SK-N-MC (cell line): ENCODE measurements around the gene DLK2.
"Not testable (repeated sequence)": the region's sequence is repeated elsewhere in the genome, so short reads cannot be mapped to it uniquely, and the experiment has no call there.

Source experiments
- DNase-seq: peaks from one replicate; pipeline ENCODE4 v3.0.0-alpha.2; 2011; ENCODE audit warnings: low read depth, low spot score
- H3K27ac ChIP-seq: fragments of 200-600 bp; sonication (generic); 2 replicates; pipeline ENCODE4 v1.5.1; 2016; ENCODE audit warnings: mixed run types
- H3K36me3 ChIP-seq: fragments of 200-600 bp; sonication (generic); 2 replicates; pipeline ENCODE4 v1.6.1; 2017; ENCODE audit warnings: antibody characterized with exemption, low read length, mixed read lengths; ENCODE audit not compliant: insufficient read depth
- H3K4me3 ChIP-seq: fragments of 200-600 bp; sonication (generic); 2 replicates; pipeline ENCODE4 v1.5.1; 2016
- H3K9ac ChIP-seq: fragments of 200-600 bp; sonication (generic); 2 replicates; pipeline ENCODE4 v1.8.0; 2017; ENCODE audit warnings: mixed run types, mixed read lengths; ENCODE audit not compliant: insufficient read length
- H3K9me3 ChIP-seq: fragments of 200-600 bp; sonication (generic); 2 replicates; pipeline ENCODE4 v1.6.1; 2017; ENCODE audit warnings: low read depth, mild to moderate bottlenecking, antibody characterized with exemption, low read length, moderate library complexity, mixed read lengths
- EZH2 ChIP-seq: fragments of 200-600 bp; sonication (generic); IDR thresholded peaks from one replicate; pipeline ENCODE4 v1.6.1; 2017; ENCODE audit warnings: antibody characterized with exemption
- FOXP2 ChIP-seq: optimal IDR thresholded peaks from 2 replicates; pipeline ENCODE3; 2011; ENCODE audit warnings: mild to moderate bottlenecking, moderate library complexity; ENCODE audit not compliant: insufficient read depth; ENCODE audit errors: extremely low read length, control extremely low read depth
- POLR2AphosphoS5 ChIP-seq: IDR thresholded peaks from 2 replicates; pipeline ENCODE4 v1.6.1; 2012; ENCODE audit warnings: mild to moderate bottlenecking, low read depth, low read length, borderline replicate concordance

The DLK2 gene

DNA sequence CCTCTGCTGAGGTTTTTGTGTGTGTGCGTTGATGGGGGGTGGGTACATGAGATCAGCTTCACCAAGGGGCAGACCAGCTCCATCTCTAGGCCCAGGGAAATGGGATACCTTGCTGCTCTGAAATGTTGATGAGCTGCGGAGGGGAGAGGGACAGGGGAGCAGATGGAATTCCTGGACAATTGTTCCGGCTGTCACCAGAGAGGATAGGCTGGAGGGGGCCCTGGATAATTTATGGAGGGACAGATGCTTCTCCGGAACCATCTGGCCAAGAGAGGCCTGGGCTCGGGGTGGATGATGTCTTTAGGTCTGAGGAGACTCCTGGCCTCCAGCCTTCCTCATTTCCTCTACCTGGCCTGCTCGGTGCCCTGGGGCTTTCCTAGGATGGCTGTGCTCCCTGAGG, 20.2 kb upstream of the DLK2 start:
- Histone ChIP-seq H3K27ac (no peak overlapping the region), H3K9me3 (no peaks in the 10 kb centered on the region), H3K9ac (no peak overlapping the region), H3K4me3 (no peak overlapping the region), H3K36me3 (no peaks in the 10 kb centered on the region)
- no peak for DNase-seq
- no peak for TF ChIP-seq FOXP2
- no peak for TF ChIP-seq POLR2AphosphoS5
- no peak for TF ChIP-seq EZH2

DNA sequence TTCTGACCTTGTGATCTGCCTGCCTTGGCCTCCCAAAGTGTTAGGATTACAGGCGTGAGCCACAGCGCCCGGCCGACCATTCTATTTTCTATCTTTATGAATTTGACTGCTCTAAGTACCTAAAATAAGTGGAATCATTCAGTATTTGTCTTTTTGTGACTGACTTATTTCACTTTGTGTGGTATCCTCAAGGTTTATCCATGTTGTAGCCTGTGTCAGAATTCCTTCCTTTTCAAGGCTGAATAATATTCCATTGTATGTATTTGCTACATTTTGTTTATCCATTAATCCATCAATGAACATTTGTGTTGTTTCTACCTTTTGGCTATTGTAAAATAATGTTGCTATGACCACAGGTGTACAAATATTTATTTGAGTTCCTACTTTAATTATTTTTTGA, 17.2 kb upstream of the DLK2 start:
- TF ChIP-seq POLR2AphosphoS5 = no peak
- TF ChIP-seq EZH2 = no peak
- TF ChIP-seq FOXP2 = no peak
- H3K36me3 ChIP-seq = no peaks in the 10 kb centered on the region

GRCh38 chr6:43471399-43471798, 16.1 kb upstream of the DLK2 start:
- Histone ChIP-seq H3K9ac (no peak overlapping the region), H3K27ac (no peak overlapping the region), H3K36me3 (no peaks in the 10 kb centered on the region), H3K9me3 (no peaks in the 10 kb centered on the region), H3K4me3 (no peak overlapping the region)
- DNase-seq = no peak
- TF ChIP-seq FOXP2 (no peak), EZH2 (no peak), POLR2AphosphoS5 (no peak)

More for the DNA sequence above, 17.2 kb upstream of the DLK2 start:
- H3K4me3 ChIP-seq = no peak overlapping the region
- no peak overlapping the region for H3K27ac ChIP-seq
- DNase-seq = no peak
- no peaks in the 10 kb centered on the region for H3K9me3 ChIP-seq
- no peak overlapping the region for H3K9ac ChIP-seq

- no peak for TF ChIP-seq FOXP2
- no peak for TF ChIP-seq POLR2AphosphoS5
- TF ChIP-seq EZH2 = no peak
- Histone ChIP-seq H3K9ac (no peak overlapping the region), H3K27ac (no peak overlapping the region), H3K9me3 (no peaks in the 10 kb centered on the region), H3K4me3 (no peak overlapping the region), H3K36me3 (no peaks in the 10 kb centered on the region)
- no peak for DNase-seq
Measured at GRCh38 chr6:43469947-43470346, 14.6 kb upstream of the DLK2 start.

GRCh38 chr6:43468748-43469681, 13.7 kb upstream of the DLK2 start:
- no peaks in the 10 kb centered on the region for H3K9me3 ChIP-seq
- H3K4me3 ChIP-seq = no peak overlapping the region
- TF ChIP-seq POLR2AphosphoS5 (no peak), EZH2 (no peak), FOXP2 (no peak)
- H3K9ac ChIP-seq = no peak overlapping the region
- no peak overlapping the region for H3K27ac ChIP-seq
- no peaks in the 10 kb centered on the region for H3K36me3 ChIP-seq
- DNase-seq = no peak

DNA sequence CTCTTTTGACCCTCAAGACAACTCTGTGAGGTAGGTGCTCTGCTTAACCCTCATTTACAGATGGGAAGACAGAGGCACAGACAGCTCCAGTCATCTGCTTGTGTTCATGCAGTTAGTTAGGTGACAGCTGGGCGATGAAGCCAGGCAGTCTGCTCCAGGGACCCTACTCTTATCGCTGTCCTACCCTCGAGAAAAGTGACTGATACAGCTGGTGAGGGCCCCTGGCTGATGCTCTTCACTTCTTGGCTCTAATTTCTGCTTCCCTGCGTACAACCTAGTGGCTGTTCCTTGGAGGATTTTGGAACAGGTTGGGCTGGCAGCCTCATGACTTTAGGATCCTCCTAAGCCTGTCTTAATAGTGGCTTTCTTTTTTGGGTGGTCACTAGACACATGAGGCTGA, 12.9 kb upstream of the DLK2 start:
- H3K9me3 ChIP-seq = no peaks in the 10 kb centered on the region
- TF ChIP-seq POLR2AphosphoS5 = no peak
- TF ChIP-seq EZH2 = no peak
- TF ChIP-seq FOXP2 = no peak
- no peak overlapping the region for H3K9ac ChIP-seq

GRCh38 chr6:43467752-43468151, 12.4 kb upstream of the DLK2 start:
- no peak overlapping the region for H3K27ac ChIP-seq
- no peak overlapping the region for H3K4me3 ChIP-seq
- no peak overlapping the region for H3K9ac ChIP-seq
- TF ChIP-seq POLR2AphosphoS5 (no peak), EZH2 (no peak), FOXP2 (no peak)
- no peaks in the 10 kb centered on the region for H3K36me3 ChIP-seq
- DNase-seq = no peak
- no peaks in the 10 kb centered on the region for H3K9me3 ChIP-seq

More for the DNA sequence above, 12.9 kb upstream of the DLK2 start:
- Histone ChIP-seq H3K36me3 (no peaks in the 10 kb centered on the region), H3K27ac (no peak overlapping the region), H3K4me3 (no peak overlapping the region)
- DNase-seq = no peak

- H3K27ac ChIP-seq, H3K9me3 ChIP-seq, H3K36me3 ChIP-seq, DNase-seq, H3K9ac ChIP-seq, H3K4me3 ChIP-seq: not testable (repeated sequence)
Measured at GRCh38 chr6:43467265-43467664, 11.9 kb upstream of the DLK2 start.

- no peak overlapping the region for H3K4me3 ChIP-seq
- H3K9ac ChIP-seq = no peak overlapping the region
- H3K27ac ChIP-seq = no peak overlapping the region
- H3K9me3 ChIP-seq = no peaks in the 10 kb centered on the region
- no peaks in the 10 kb centered on the region for H3K36me3 ChIP-seq
- DNase-seq = no peak
- TF ChIP-seq EZH2 (no peak), POLR2AphosphoS5 (no peak), FOXP2 (no peak)
Measured at GRCh38 chr6:43465948-43466347, 10.6 kb upstream of the DLK2 start.
